Mesendoderm (in vitro differentiated cells): ENCODE results near the gene PDCD1.
A peak's percentile ranks its signal among the peaks of the same experiment; 100 is the strongest.

Source experiments
- DNase-seq: peaks from one replicate; pipeline ENCODE4 v3.0.0; 2013
- H2AK5ac ChIP-seq: 2 replicates; pipeline ENCODE4 v1.6.1; 2013; ENCODE audit warnings: low read length, inconsistent platforms
- H2BK120ac ChIP-seq: 2 replicates; pipeline ENCODE4 v1.6.1; 2013; ENCODE audit warnings: low read depth, mild to moderate bottlenecking, low read length, moderate library complexity, mixed read lengths
- H2BK15ac ChIP-seq: replicated peaks from 2 replicates; pipeline ENCODE4 v1.6.1; 2013; ENCODE audit warnings: low read depth, mild to moderate bottlenecking, moderate library complexity
- H2BK5ac ChIP-seq: 2 replicates; pipeline ENCODE4 v1.6.1; 2013; ENCODE audit warnings: low read length, inconsistent platforms
- H3K18ac ChIP-seq: 2 replicates; pipeline ENCODE4 v1.6.1; 2013; ENCODE audit warnings: mild to moderate bottlenecking, low read length, mixed read lengths
- H3K23ac ChIP-seq: one replicate; pipeline ENCODE4 v1.6.1; 2013; ENCODE audit warnings: low read length
- H3K27ac ChIP-seq: 2 replicates; pipeline ENCODE4 v1.5.1; 2013; ENCODE audit warnings: low read depth, mild to moderate bottlenecking, inconsistent platforms, low read length, moderate library complexity
- H3K27me3 ChIP-seq: 2 replicates; pipeline ENCODE4 v1.6.1; 2013; ENCODE audit warnings: low read length, control low read depth, mild to moderate bottlenecking, inconsistent platforms; ENCODE audit not compliant: insufficient read depth, poor library complexity
- H3K36me3 ChIP-seq: 2 replicates; pipeline ENCODE4 v1.6.1; 2013; ENCODE audit warnings: low read length, inconsistent platforms; ENCODE audit not compliant: control insufficient read depth, insufficient read depth
- H3K4ac ChIP-seq: one replicate; pipeline ENCODE4 v1.6.1; 2013; ENCODE audit warnings: low read depth, mild to moderate bottlenecking, low read length, moderate library complexity
- H3K4me1 ChIP-seq: 2 replicates; pipeline ENCODE4 v1.6.1; 2013; ENCODE audit warnings: low read depth, low read length, inconsistent platforms; ENCODE audit not compliant: control insufficient read depth
- H3K4me2 ChIP-seq: 2 replicates; pipeline ENCODE4 v1.6.1; 2013; ENCODE audit warnings: low read length
- H3K4me3 ChIP-seq: 2 replicates; pipeline ENCODE4 v1.5.1; 2013; ENCODE audit warnings: mild to moderate bottlenecking, low read length
- H3K56ac ChIP-seq: one replicate; pipeline ENCODE4 v1.6.1; 2013; ENCODE audit warnings: low read length
- H3K79me1 ChIP-seq: 2 replicates; pipeline ENCODE4 v1.6.1; 2013; ENCODE audit warnings: low read length, inconsistent platforms
- H3K79me2 ChIP-seq: 2 replicates; pipeline ENCODE4 v1.6.1; 2013; ENCODE audit warnings: mild to moderate bottlenecking, low read length; ENCODE audit not compliant: control insufficient read depth, insufficient read depth
- H3K9ac ChIP-seq: 2 replicates; pipeline ENCODE4 v1.6.1; 2013; ENCODE audit warnings: low read length, inconsistent platforms
- H4K5ac ChIP-seq: one replicate; pipeline ENCODE4 v1.6.1; 2013; ENCODE audit warnings: low read length
- H4K8ac ChIP-seq: one replicate; pipeline ENCODE4 v1.6.1; 2013; ENCODE audit warnings: low read depth, mild to moderate bottlenecking, control low read depth, low read length, moderate library complexity
- WGBS: extraction: QIAGEN DNeasy Blood & Tissue Kit; methylation state at CpG from one replicate; pipeline ENCODE4 v1.1.7; 2013; ENCODE audit warnings: low lambda C conversion rate, missing lambda C conversion rate; ENCODE audit not compliant: insufficient coverage; ENCODE audit errors: extremely low coverage; 5-methylcytosine and 5-hydroxymethylcytosine counted together

PDCD1 gene

DNA sequence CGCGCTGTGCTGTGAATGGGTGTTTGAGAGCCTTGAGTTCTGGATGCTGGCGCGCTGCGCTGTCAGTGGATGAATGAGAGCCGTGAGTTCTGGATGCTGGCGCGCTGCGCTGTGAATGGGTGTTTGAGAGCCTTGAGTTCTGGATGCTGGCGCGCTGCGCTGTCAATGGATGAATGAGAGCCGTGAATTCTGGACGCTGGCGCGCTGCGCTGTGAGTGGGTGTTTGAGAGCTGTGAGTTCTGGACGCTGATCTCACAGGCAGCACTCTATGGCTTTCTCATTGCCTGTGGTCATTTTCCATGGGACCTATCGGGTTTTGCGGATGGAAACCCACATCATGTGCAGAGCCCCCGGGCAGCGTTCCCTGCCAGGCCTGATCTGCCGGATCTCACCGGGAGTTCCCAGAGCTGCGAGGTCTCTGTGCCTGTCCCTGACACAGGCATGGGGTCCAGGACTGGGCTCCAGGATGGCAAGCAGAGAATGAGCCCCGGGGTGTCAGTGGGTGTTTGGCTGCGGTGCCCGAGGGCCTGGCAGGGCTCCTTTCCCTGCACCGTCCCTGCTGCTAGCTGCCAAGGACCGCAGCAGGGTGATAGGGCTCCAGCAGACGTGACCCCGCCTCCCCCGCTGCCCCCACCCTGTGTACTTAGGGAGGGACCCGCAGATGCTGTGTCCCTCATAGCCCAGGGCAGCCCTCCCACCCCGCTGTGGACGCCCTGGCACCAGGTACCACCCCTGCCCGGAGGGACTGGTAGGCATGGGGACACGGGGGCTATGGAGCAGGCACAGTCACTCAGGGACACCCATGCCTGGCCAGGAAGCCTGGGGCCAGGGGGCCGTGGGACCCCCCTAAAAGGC, 9.7 kb downstream of the PDCD1 start:
- H3K4me2 ChIP-seq = no peak overlapping the region
- H2BK120ac ChIP-seq = no peak overlapping the region
- no peak overlapping the region for H2AK5ac ChIP-seq

DNA sequence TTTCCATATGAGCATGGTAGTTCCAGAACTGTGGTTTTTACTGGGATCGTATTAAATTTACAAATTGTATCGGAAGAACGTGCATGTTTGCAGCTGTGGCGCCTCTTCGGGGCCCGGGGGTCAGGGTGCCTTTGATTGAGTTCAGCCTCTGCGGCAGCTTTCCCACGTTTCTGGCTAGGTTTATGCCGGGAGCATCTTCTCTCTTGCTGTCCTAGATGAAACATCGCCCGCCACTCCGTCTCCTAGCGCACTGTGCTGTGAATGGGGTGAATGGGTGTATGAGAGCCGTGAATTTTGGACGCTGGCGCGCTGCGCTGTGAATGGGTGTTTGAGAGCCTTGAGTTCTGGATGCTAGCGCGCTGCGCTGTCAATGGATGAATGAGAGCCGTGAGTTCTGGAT, 12.3 kb downstream of the PDCD1 start:
- peaks cover 3% of the 10 kb centered on the region for H3K27me3 ChIP-seq
- no peak overlapping the region for H2BK15ac ChIP-seq
- H2BK5ac ChIP-seq = no peak overlapping the region
- H4K5ac ChIP-seq = no peak overlapping the region
- no peak overlapping the region for H4K8ac ChIP-seq
- DNase-seq = no peak
- H3K18ac ChIP-seq = no peak overlapping the region
- no peak overlapping the region for H3K4me3 ChIP-seq
- H3K4me2 ChIP-seq = no peak overlapping the region
- no peaks in the 10 kb centered on the region for H3K4me1 ChIP-seq
- no peak overlapping the region for H2AK5ac ChIP-seq
- no peaks in the 10 kb centered on the region for H3K79me1 ChIP-seq
- H2BK120ac ChIP-seq = no peak overlapping the region
- H3K36me3 ChIP-seq = no peaks in the 10 kb centered on the region
- WGBS = no CpG with 5 or more reads among the region's 22 CpGs
- H3K79me2 ChIP-seq = no peaks in the 10 kb centered on the region
- no peak overlapping the region for H3K9ac ChIP-seq
- no peak overlapping the region for H3K56ac ChIP-seq
- H3K4ac ChIP-seq = no peak overlapping the region
- H3K23ac ChIP-seq = no peak overlapping the region
- H3K27ac ChIP-seq = no peak overlapping the region

More for the DNA sequence above, 9.7 kb downstream of the PDCD1 start:
- no peak overlapping the region for H4K5ac ChIP-seq
- H3K4ac ChIP-seq = no peak overlapping the region
- no peak for DNase-seq
- WGBS = no CpG with 5 or more reads among the region's 39 CpGs
- H3K18ac ChIP-seq = no peak overlapping the region
- no peaks in the 10 kb centered on the region for H3K79me1 ChIP-seq
- H3K27me3 ChIP-seq = peaks cover 3% of the 10 kb centered on the region
- H2BK5ac ChIP-seq = no peak overlapping the region
- H3K9ac ChIP-seq = no peak overlapping the region
- H3K4me3 ChIP-seq = no peak overlapping the region
- H4K8ac ChIP-seq = no peak overlapping the region
- no peak overlapping the region for H3K23ac ChIP-seq
- H3K27ac ChIP-seq = no peak overlapping the region
- no peaks in the 10 kb centered on the region for H3K36me3 ChIP-seq
- no peak overlapping the region for H2BK15ac ChIP-seq
- H3K79me2 ChIP-seq = no peaks in the 10 kb centered on the region
- H3K4me1 ChIP-seq = no peaks in the 10 kb centered on the region
- no peak overlapping the region for H3K56ac ChIP-seq

DNA sequence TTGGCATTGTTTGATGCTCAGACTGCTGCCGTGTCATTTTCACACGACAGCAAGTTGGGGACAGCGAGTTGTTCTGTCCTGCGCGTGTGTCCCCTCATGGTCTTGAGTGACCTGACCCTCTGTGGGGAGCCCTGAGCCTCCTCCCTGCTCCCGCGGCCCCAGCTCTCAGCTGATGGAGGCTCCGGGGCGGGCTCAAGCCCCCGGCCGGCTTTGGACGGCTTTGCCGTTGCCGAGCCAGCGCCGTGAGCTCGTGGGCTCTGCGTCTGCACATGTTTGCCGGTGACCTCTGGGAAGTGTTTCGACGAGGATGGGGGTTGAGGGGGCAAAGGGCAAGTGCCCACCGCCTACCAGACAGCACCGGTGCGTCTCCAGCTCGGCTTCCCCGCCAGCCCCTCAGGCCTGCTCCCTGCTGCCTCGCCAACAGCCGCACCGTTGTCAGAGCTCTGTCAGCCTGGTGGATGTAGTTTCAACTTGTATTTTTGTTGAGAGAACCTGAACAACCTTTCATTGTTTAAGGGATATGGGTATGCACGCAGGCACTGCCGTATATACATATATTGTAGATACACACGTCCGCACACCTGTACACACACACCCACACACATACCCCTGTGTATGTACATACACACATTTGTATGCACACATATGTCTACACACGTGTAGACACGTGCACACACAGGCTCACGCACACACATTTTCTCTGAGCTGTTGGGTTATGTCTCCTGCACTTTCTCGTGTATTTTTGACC, 13.7 kb downstream of the PDCD1 start:
- H3K27me3 ChIP-seq = peaks cover 3% of the 10 kb centered on the region
- no peak overlapping the region for H2BK120ac ChIP-seq
- peak overlapping the region; percentile 15 for H3K56ac ChIP-seq
- H3K79me2 ChIP-seq = no peaks in the 10 kb centered on the region
- no peak overlapping the region for H2AK5ac ChIP-seq
- H3K18ac ChIP-seq = no peak overlapping the region
- H3K27ac ChIP-seq = no peak overlapping the region
- H3K23ac ChIP-seq = no peak overlapping the region
- H3K4me2 ChIP-seq = no peak overlapping the region
- H3K4ac ChIP-seq = no peak overlapping the region
- no peak overlapping the region for H2BK5ac ChIP-seq
- no peak for DNase-seq
- no peak overlapping the region for H3K9ac ChIP-seq
- no CpG with 5 or more reads among the region's 37 CpGs for WGBS
- H4K8ac ChIP-seq = no peak overlapping the region
- H3K36me3 ChIP-seq = no peaks in the 10 kb centered on the region
- H4K5ac ChIP-seq = no peak overlapping the region
- no peaks in the 10 kb centered on the region for H3K4me1 ChIP-seq
- no peak overlapping the region for H2BK15ac ChIP-seq
- no peaks in the 10 kb centered on the region for H3K79me1 ChIP-seq
- no peak overlapping the region for H3K4me3 ChIP-seq

DNA sequence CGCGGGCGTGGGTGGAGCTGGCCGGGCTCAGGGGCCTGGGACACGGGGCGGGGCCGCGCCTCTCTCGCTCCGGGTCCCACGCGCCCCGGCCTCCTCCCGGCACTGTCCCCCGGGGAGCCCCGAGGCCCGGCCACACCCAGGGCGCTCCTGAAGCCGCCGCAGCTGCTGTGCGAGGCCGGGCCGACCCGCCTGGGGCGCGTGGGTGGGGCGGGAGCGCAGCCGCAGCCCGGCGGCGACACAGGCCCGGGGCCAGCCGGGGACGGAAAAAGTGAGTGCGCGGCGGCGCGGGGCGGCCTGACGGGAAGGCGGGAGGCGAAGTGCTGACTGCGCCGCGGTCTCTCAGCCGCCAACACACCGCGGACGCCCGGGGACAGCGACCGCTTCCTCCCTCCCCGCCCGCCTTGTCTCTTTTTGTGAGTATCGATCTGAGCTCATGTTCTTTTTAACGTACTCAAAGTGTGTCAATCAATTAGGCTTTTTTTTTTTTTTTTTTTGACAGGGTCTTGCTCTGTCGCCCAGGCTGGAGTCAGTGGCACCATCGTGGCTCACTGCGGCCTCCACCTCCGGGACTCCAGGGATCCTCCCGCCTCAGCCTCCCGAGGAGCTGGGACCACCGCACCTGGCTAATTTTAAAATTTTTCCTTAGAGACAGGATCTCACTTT, 14.5 kb downstream of the PDCD1 start:
- H3K4me1 ChIP-seq = no peaks in the 10 kb centered on the region
- H3K4ac ChIP-seq = peak overlapping the region; percentile 62
- WGBS = no CpG with 5 or more reads among the region's 65 CpGs
- peaks cover 3% of the 10 kb centered on the region for H3K27me3 ChIP-seq
- no peaks in the 10 kb centered on the region for H3K36me3 ChIP-seq
- peak overlapping the region; percentile 91 for H3K18ac ChIP-seq
- H3K27ac ChIP-seq = no peak overlapping the region
- H2BK5ac ChIP-seq = no peak overlapping the region
- H2BK120ac ChIP-seq = no peak overlapping the region
- H3K4me2 ChIP-seq = peak overlapping the region; percentile 42
- H3K9ac ChIP-seq = peak overlapping the region; percentile 63
- no peak overlapping the region for H4K8ac ChIP-seq
- no peak overlapping the region for H2AK5ac ChIP-seq
- no peak overlapping the region for H2BK15ac ChIP-seq
- H3K79me2 ChIP-seq = no peaks in the 10 kb centered on the region
- H3K56ac ChIP-seq = peak overlapping the region; percentile 71
- no peak overlapping the region for H3K4me3 ChIP-seq
- DNase-seq = peak; percentile 57
- H4K5ac ChIP-seq = no peak overlapping the region
- no peaks in the 10 kb centered on the region for H3K79me1 ChIP-seq
- no peak overlapping the region for H3K23ac ChIP-seq

DNA sequence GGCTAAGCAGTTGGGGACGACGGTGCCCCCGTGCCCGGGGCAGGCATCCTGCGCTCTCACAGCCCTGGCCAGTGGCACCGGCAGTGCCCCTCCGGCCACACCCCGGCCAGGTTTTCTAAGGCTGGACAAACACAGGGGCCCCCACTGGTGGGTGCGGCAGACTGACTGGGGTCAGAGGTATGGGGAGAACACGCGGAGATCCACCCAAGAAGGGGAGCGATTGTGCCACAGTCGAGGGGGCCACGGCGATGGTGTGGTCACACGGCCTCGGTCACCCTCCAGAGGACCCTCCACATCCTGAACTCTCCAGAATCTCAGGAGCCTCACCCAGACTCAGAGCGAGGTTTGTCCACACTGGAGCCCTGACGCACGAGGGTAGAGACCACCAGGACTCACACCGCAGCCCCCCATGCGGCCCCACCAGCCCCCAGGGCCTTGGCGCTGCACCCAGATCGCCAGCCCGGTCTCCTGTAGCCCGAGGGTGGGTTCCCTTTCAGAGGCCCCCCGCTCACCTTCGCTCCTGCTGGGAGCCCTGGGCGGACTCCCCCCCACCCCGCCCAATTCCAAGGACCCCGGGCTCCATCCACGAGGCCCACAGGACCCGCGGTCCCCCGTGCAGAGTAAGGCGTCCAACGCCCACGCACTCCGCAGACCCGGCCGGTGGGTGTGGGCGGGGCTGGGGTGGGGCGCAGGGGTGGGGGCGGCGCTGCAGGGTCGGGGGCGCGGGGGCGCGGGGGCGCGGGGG, 15.2 kb downstream of the PDCD1 start:
- Histone ChIP-seq H3K27ac (no peak overlapping the region), H3K56ac (peak overlapping the region; percentile 10), H3K18ac (peak overlapping the region; percentile 91), H2BK120ac (no peak overlapping the region), H2AK5ac (no peak overlapping the region), H3K9ac (no peak overlapping the region), H2BK5ac (no peak overlapping the region), H3K79me2 (no peaks in the 10 kb centered on the region), H3K36me3 (no peaks in the 10 kb centered on the region), H3K4ac (peak overlapping the region; percentile 62), H2BK15ac (no peak overlapping the region), H4K5ac (no peak overlapping the region), H3K4me2 (no peak overlapping the region), H3K79me1 (no peaks in the 10 kb centered on the region), H3K23ac (no peak overlapping the region), H3K27me3 (peaks cover 3% of the 10 kb centered on the region), H4K8ac (no peak overlapping the region), H3K4me3 (no peak overlapping the region), H3K4me1 (no peaks in the 10 kb centered on the region)
- WGBS = no CpG with 5 or more reads among the region's 52 CpGs
- no peak for DNase-seq
